ENCODE results near the gene GPC3.

DNA sequence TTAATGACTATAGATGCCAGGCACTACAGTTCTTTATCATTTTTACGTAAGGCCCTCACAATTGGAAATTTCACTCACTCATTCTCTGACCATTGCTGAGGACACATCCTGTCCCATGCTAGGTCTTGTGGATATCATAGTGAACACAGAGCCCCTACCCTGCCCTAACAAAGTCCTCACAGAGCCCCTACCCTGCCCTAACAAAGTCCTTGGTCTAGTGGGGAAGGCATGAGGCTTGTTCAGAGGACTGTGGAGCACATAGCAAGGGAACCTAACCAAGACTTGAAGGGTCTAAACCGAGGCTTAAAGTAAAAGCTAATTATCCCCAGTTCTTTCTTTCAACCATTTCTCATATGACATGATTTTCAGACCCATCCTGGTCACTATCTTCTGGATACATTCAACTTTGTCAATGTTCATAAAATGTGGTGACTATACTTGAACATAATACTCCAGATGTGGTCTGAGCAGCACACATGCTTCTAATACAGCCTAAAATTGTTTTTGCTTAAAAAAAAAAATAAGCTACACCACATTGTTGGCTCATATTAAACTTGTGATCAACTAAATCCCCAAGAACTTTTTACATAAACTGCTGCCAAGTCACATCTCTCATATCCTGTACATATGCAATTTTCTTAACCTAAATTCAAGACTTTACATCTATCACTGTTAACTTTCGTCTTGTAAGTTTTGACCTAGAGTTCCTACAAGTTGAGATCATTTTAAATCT lies 77.0 kb downstream of the GPC3 start:
- no peak for TF ChIP-seq L3MBTL2 (conservative IDR thresholded peaks at IDR 0.05)
- no peak for TF ChIP-seq TARDBP (IDR thresholded peaks at IDR 0.05)
- TF ChIP-seq ARNT (IDR thresholded peaks at IDR 0.05), result no peak
- TF ChIP-seq FOXM1 (IDR thresholded peaks at IDR 0.05; ENCODE audit: borderline replicate concordance), result no peak
- TF ChIP-seq HDGF (IDR thresholded peaks at IDR 0.05; ENCODE audit: borderline replicate concordance), result no peak
- no peak for TF ChIP-seq FOXK2 (IDR thresholded peaks at IDR 0.05)
- no peak for TF ChIP-seq SUZ12 (IDR thresholded peaks at IDR 0.05)
- TF ChIP-seq SP1 (IDR thresholded peaks at IDR 0.05), result no peak
- TF ChIP-seq ZNF384 (IDR thresholded peaks at IDR 0.05), result no peak
- TF ChIP-seq BHLHE40 (IDR thresholded peaks at IDR 0.05; ENCODE audit: borderline replicate concordance), result no peak
- TF ChIP-seq CTBP1 (IDR thresholded peaks at IDR 0.05; ENCODE audit: borderline replicate concordance), result no peak
- TF ChIP-seq, protein P1, sequence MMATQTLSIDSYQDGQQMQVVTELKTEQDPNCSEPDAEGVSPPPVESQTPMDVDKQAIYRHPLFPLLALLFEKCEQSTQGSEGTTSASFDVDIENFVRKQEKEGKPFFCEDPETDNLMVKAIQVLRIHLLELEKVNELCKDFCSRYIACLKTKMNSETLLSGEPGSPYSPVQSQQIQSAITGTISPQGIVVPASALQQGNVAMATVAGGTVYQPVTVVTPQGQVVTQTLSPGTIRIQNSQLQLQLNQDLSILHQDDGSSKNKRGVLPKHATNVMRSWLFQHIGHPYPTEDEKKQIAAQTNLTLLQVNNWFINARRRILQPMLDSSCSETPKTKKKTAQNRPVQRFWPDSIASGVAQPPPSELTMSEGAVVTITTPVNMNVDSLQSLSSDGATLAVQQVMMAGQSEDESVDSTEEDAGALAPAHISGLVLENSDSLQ (IDR thresholded peaks at IDR 0.05), result no peak
- no peak for TF ChIP-seq LEF1 (IDR thresholded peaks at IDR 0.05; ENCODE audit: borderline replicate concordance)
- TF ChIP-seq ELF4 (IDR thresholded peaks at IDR 0.05), result no peak

All from HEK293T (cell line).